ENCODE data around the gene ZPBP2.
A peak's percentile ranks its signal among the peaks of the same experiment; 100 is the strongest.
"Not testable (repeated sequence)": the region's sequence is repeated elsewhere in the genome, so short reads cannot be mapped to it uniquely, and the experiment has no call there.

Gene ZPBP2

GRCh38 chr17:39855911-39856649 lies 11.9 kb upstream of the ZPBP2 start:
- not testable (repeated sequence) for DNase-seq

GRCh38 chr17:39861235-39861634 lies 6.8 kb upstream of the ZPBP2 start:
- DNase-seq: no peak

GRCh38 chr17:39863244-39863917 lies 4.6 kb upstream of the ZPBP2 start:
- DNase-seq: no peak

- peak; percentile 13 for DNase-seq
These were observed 3.9 kb upstream of the ZPBP2 start, which contains the start of gene IKZF3 for GRCh38 chr17:39863918-39864746. IKZF3 (minus strand) TSS chr17:39864312; CDS start chr17:39864126, 186 bp downstream.

- DNase-seq: no peak
These were observed 1.8 kb upstream of the ZPBP2 start for GRCh38 chr17:39866013-39866730.

GRCh38 chr17:39867084-39867879 lies 720 bp upstream of the ZPBP2 start:
- no peak for DNase-seq

- DNase-seq: no peak
These were observed 546 bp downstream of the ZPBP2 start for GRCh38 chr17:39868554-39868942.

- DNase-seq: no peak
These were observed 2.8 kb downstream of the ZPBP2 start for GRCh38 chr17:39870776-39871175.

GRCh38 chr17:39871801-39872200 lies 3.8 kb downstream of the ZPBP2 start:
- no peak for DNase-seq

- DNase-seq: peak; percentile 35
These were observed 4.7 kb downstream of the ZPBP2 start for GRCh38 chr17:39872751-39873150.

GRCh38 chr17:39886102-39886501 lies 18.1 kb downstream of the ZPBP2 start:
- not testable (repeated sequence) for DNase-seq

GRCh38 chr17:39887078-39887477 lies 19.1 kb downstream of the ZPBP2 start:
- DNase-seq: no peak

- DNase-seq: no peak
These were observed 21.2 kb downstream of the ZPBP2 start for GRCh38 chr17:39889200-39889599.

- no peak for DNase-seq
These were observed 26.8 kb downstream of the ZPBP2 start for GRCh38 chr17:39894681-39895376.

GRCh38 chr17:39898088-39898487 lies 30.1 kb downstream of the ZPBP2 start:
- no peak for DNase-seq

- no peak for DNase-seq
These were observed 31.2 kb downstream of the ZPBP2 start for GRCh38 chr17:39899215-39899614.

GRCh38 chr17:39902027-39902426 lies 34.0 kb downstream of the ZPBP2 start:
- DNase-seq: not testable (repeated sequence)

GRCh38 chr17:39903158-39903884 lies 35.3 kb downstream of the ZPBP2 start:
- no peak for DNase-seq

- DNase-seq: no peak
These were observed 36.9 kb downstream of the ZPBP2 start for GRCh38 chr17:39904990-39905288.

- no peak for DNase-seq
These were observed 40.9 kb downstream of the ZPBP2 start for GRCh38 chr17:39908789-39909352.
